GM21447 (cell line): Measurements from ENCODE around the gene P2RY12.

Source experiments
- ATAC-seq: cut with Tn5 transposase; IDR thresholded peaks from one replicate; pipeline ENCODE4 v1.9.1; 2021; ENCODE audit not compliant: unreplicated experiment

The P2RY12 gene

GRCh38 chr3:151309566-151309965 is 75.0 kb downstream of the P2RY12 start:
- ATAC-seq: no peak

- no peak for ATAC-seq
Measured at GRCh38 chr3:151307583-151308488, 76.7 kb downstream of the P2RY12 start.

DNA sequence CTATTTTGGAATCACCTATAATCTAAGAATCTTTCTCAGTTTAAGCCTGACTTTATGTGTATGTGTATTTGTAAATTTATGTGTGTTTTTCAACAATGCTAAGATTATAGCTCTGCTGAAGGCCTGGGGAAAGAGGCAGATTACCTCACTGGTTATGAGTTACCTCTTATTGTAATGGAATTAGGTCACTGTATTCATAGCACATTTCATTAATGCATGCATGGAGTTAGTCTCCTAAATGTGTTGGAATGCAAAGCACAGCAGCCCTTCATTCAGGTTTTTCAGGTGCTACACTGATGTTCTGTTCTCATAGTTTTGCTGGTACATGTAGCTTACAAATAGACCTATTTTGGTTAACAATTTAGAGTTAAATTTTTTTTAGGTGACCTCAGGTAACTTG is 77.4 kb downstream of the P2RY12 start:
- ATAC-seq: no peak

DNA sequence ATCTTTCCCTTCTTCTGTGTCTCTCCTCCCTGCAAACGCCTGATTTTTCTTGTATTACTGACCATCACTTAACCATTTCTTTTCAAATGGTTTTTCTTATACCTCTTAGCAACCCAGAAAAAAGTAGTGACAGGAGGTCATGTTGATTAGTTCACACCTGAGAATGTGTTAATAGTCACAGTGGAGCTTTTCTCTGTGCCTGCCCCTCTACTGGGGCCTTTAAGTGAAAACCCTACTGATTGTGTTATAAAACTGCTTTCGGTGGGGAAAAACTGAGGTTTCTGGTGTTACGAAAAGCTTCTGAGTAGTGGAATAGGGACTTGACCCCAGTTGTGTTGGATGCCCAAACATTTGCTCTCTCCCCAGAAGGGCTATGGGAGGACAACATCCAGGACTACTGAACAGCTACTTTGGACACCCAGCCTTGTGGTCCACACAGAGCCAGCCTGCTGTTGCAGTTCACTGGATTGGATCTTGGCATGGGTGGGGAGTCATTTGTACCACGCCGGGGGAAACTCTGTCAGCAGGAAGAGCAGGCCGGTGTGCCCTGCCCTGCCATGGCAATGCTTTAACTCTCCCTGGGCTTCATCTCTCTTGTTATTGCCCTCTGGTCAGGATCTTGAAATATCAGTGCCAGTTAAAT is 78.3 kb downstream of the P2RY12 start:
- no peak for ATAC-seq

DNA sequence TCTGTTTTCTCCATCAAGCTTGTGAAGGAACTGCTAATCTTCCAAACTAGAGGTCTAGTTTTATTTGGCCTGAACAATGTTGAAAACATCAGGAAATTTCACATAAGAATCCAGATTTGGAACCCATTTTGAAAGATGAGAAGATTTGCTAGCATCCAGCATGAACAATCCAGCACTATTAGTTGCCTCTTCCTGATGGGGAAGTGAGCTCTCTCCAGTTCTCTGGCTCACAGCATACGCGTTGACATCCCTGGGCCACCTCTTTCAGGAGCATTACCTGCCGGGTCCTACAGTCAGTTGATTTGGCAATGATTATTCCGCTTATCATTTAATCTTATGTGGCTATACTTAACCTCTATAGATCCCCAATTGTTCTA is 78.8 kb downstream of the P2RY12 start:
- no peak for ATAC-seq

- ATAC-seq: no peak
Measured at GRCh38 chr3:151305060-151305774, 79.3 kb downstream of the P2RY12 start.

GRCh38 chr3:151303751-151304150 is 80.8 kb downstream of the P2RY12 start:
- ATAC-seq: no peak

DNA sequence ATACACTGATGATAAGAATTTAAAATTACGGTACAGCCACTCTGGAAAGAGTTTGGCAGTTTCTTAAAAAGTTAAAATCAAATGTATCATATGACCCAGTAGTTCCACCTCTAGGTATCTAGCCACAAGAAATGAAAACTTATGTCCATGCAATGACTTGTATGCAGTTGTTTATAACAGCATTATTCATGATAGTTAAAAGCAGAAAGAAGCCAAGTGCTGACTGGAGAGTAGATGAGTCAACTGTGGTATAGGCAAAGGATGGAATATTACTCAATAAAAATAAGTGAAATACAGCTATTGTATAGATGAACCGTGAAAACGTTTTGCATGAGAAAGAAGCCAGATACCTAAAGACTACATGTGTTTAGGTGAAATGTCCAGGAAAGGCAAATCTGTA is 82.8 kb downstream of the P2RY12 start:
- ATAC-seq: no peak

DNA sequence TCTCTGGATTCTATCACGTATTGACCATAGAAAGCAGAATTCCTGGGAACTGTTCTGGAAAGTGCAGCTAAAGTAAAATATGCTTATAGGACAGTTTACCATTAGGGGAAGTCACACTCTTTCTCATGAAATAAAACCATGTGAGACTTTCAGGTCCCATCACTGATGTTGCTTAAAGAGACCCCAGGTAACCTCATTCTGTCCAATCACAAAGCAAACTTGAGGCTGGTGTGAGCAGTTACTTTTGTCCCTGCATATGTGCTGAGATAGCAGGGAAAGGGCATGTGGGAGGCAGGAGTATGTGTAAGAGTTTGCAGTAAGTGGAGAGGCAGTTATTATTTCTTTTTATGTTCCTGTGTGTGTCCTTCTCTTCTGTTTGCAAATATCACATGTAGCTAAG is 84.0 kb downstream of the P2RY12 start:
- ATAC-seq: no peak

GRCh38 chr3:151299006-151299405 is 85.5 kb downstream of the P2RY12 start:
- ATAC-seq: no peak

GRCh38 chr3:151297429-151297828 is 87.1 kb downstream of the P2RY12 start:
- no peak for ATAC-seq

- no peak for ATAC-seq
Measured at GRCh38 chr3:151296226-151296625, 88.3 kb downstream of the P2RY12 start.

- ATAC-seq: no peak
Measured at GRCh38 chr3:151293127-151293526, 91.4 kb downstream of the P2RY12 start.

DNA sequence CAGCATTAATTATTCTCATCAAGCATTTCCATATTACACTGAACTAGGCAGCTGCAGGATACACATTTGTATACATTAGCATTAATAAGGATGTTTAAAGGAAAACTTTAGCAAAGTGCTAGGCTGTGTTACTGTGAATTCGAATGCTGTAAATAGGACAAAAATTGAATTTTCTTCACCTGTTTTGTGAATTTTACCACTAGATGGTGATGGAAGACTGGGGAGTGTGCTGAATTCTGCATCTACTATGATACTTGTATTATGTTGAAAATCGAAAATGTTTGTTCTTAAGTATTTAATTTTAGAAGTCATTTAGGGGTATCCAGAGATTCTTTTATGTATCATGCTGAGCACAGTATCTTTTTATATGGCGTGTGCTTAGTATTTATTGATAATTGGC is 93.9 kb downstream of the P2RY12 start:
- no peak for ATAC-seq

DNA sequence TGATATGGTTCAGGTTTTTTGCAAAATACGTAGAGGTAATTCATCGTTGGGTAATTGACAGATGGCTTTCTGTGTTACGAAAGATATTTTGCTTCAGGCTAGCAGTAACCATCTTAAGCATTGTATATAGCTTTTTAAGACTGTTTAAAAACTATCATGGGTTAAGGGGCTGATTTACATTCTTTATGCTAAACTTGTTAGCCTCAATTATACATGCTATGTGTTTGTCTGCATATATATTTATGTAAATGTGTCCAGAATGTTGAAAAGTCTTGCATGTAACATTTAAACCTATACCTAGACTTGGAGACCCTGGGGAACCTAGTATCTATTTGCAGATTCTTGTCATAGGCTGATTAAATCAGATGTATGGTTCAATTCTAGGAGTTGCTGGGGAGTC is 95.1 kb downstream of the P2RY12 start:
- ATAC-seq: no peak
